ENCODE results near the gene PTPRCAP. TPM values are rescaled to one million over a fixed set of nuclear protein-coding genes. Genes with fewer than 3 reads are reported as not detected.
"Not testable (repeated sequence)": the region's sequence is repeated elsewhere in the genome, so short reads cannot be mapped to it uniquely, and the experiment has no call there.

The PTPRCAP gene
- total RNA-seq, 1 experiment from 2014 or later, result 1.7 TPM

GRCh38 chr11:67466367-67466766 lies 28.9 kb upstream of the PTPRCAP start:
- Mint-ChIP-seq H3K4me1 (peaks cover 20 to 25% of the 10 kb centered on the region in 2 experiments), H3K27ac (peak overlapping the region in 1 of 3 experiments; percentile 35; a peak in 1 of 7 replicates), H3K4me3 (peak overlapping the region; percentile 10 to 26; a peak in 3 of 5 replicates), H3K27me3 (ENCODE audit: low read depth) (peaks cover 5% of the 10 kb centered on the region), H3K36me3 (ENCODE audit: insufficient read depth in 1 of 3, low read depth in 3 of 3) (peaks cover 0 to 4% (median 0%) of the 10 kb centered on the region in 3 experiments; a peak in 2 of 7 replicates), H3K9me3 (no peaks in the 10 kb centered on the region)
- TF ChIP-seq CTCF (conservative IDR thresholded peaks at IDR 0.05), result no peak
- no peak overlapping the region for H3K18ac ChIP-seq (ENCODE audit: insufficient read length, low read depth, low read length)
- H3K4me1 ChIP-seq (ENCODE audit: insufficient read depth, low read length), result no peaks in the 10 kb centered on the region; the same call in 1 of the 2 replicates
- H2BK5ac ChIP-seq (ENCODE audit: insufficient read length, low read length), result no peak overlapping the region
- no peak overlapping the region for H2AK5ac ChIP-seq (ENCODE audit: insufficient read length, low read length)
- no peak overlapping the region for H4K8ac ChIP-seq (replicated peaks; ENCODE audit: insufficient read length, low read depth, low read length)
- H2BK20ac ChIP-seq (ENCODE audit: low read depth, low read length, poor library complexity, severe bottlenecking), result no peak overlapping the region
- peaks cover 12% of the 10 kb centered on the region for H3K23me2 ChIP-seq (ENCODE audit: insufficient read length, low read depth, low read length, poor library complexity, severe bottlenecking)
- H3K14ac ChIP-seq (ENCODE audit: insufficient read depth, low read length), result no peak overlapping the region
- H4K20me1 ChIP-seq (ENCODE audit: control insufficient read depth, insufficient read depth, insufficient read length), result no peaks in the 10 kb centered on the region
- no peak overlapping the region for H3T11ph ChIP-seq (ENCODE audit: low read length)
- H3K79me1 ChIP-seq (ENCODE audit: insufficient read depth, low read depth, low read length, poor library complexity, severe bottlenecking), result no peaks in the 10 kb centered on the region
- no peak overlapping the region for H4K91ac ChIP-seq (ENCODE audit: insufficient read length, low read depth, low read length)
- H3K23ac ChIP-seq (ENCODE audit: insufficient read length, low read depth, low read length), result no peak overlapping the region
- no peak overlapping the region for H3K56ac ChIP-seq (ENCODE audit: insufficient read length, low read depth, low read length)
- H3K9ac ChIP-seq (ENCODE audit: extremely low read depth, insufficient read length, low read length), result no peak overlapping the region
- H2BK120ac ChIP-seq (ENCODE audit: low read depth, low read length, poor library complexity, severe bottlenecking), result no peak overlapping the region
- no peak overlapping the region for H3K27ac ChIP-seq (ENCODE audit: insufficient read length, low read depth, low read length)
- H2BK15ac ChIP-seq (ENCODE audit: low read depth, low read length), result no peak overlapping the region
- H3K9me3 ChIP-seq (ENCODE audit: control insufficient read depth, low read depth, low read length), result no peaks in the 10 kb centered on the region
- H2AFZ ChIP-seq (ENCODE audit: low read length), result no peak overlapping the region
- WGBS (ENCODE audit: extremely low coverage, insufficient read length, low lambda C conversion rate), result no CpG with 5 or more reads among the region's 5 CpGs
- DNase-seq, result no peak
- no peak overlapping the region for H2BK12ac ChIP-seq (ENCODE audit: insufficient read length, low read depth, low read length)
- no peaks in the 10 kb centered on the region for H3K79me2 ChIP-seq (ENCODE audit: insufficient read depth, low read length)
- H3K4me2 ChIP-seq (ENCODE audit: insufficient read depth, insufficient read length, low read length), result no peak overlapping the region
- H3K4ac ChIP-seq (ENCODE audit: low read depth, low read length), result no peak overlapping the region
- H3K27me3 ChIP-seq (ENCODE audit: insufficient read depth, low read length), result no peaks in the 10 kb centered on the region
- no peak overlapping the region for H4K5ac ChIP-seq (ENCODE audit: insufficient read length, low read depth, low read length)

- not testable (repeated sequence) for H2BK120ac ChIP-seq (ENCODE audit: low read depth, low read length, poor library complexity, severe bottlenecking); H2AK5ac ChIP-seq (ENCODE audit: insufficient read length, low read length); H4K8ac ChIP-seq (replicated peaks; ENCODE audit: insufficient read length, low read depth, low read length); H3K4me1 ChIP-seq (ENCODE audit: insufficient read depth, low read length); H3K36me3 Mint-ChIP-seq (ENCODE audit: insufficient read depth in 1 of 3, low read depth in 3 of 3); H3K56ac ChIP-seq (ENCODE audit: insufficient read length, low read depth, low read length); H3K9me3 ChIP-seq (ENCODE audit: control insufficient read depth, low read depth, low read length); H2BK5ac ChIP-seq (ENCODE audit: insufficient read length, low read length); H3K14ac ChIP-seq (ENCODE audit: insufficient read depth, low read length); H4K5ac ChIP-seq (ENCODE audit: insufficient read length, low read depth, low read length); H3K9me3 Mint-ChIP-seq; H3K4ac ChIP-seq (ENCODE audit: low read depth, low read length); H3K18ac ChIP-seq (ENCODE audit: insufficient read length, low read depth, low read length); H2BK20ac ChIP-seq (ENCODE audit: low read depth, low read length, poor library complexity, severe bottlenecking); H2BK15ac ChIP-seq (ENCODE audit: low read depth, low read length); H3K23ac ChIP-seq (ENCODE audit: insufficient read length, low read depth, low read length); H3K79me1 ChIP-seq (ENCODE audit: insufficient read depth, low read depth, low read length, poor library complexity, severe bottlenecking); DNase-seq; H3K9ac ChIP-seq (ENCODE audit: extremely low read depth, insufficient read length, low read length); H3K27me3 ChIP-seq (ENCODE audit: insufficient read depth, low read length); H4K20me1 ChIP-seq (ENCODE audit: control insufficient read depth, insufficient read depth, insufficient read length); H3K27me3 Mint-ChIP-seq (ENCODE audit: low read depth); H2AFZ ChIP-seq (ENCODE audit: low read length); H2BK12ac ChIP-seq (ENCODE audit: insufficient read length, low read depth, low read length); H3T11ph ChIP-seq (ENCODE audit: low read length); H4K91ac ChIP-seq (ENCODE audit: insufficient read length, low read depth, low read length); H3K79me2 ChIP-seq (ENCODE audit: insufficient read depth, low read length); H3K27ac ChIP-seq (ENCODE audit: insufficient read length, low read depth, low read length)
- no CpG with 5 or more reads among the region's 2 CpGs for WGBS (ENCODE audit: extremely low coverage, insufficient read length, low lambda C conversion rate)
- Histone ChIP-seq H3K4me2 (ENCODE audit: insufficient read depth, insufficient read length, low read length) (peak overlapping the region; percentile 49), H3K23me2 (ENCODE audit: insufficient read length, low read depth, low read length, poor library complexity, severe bottlenecking) (peaks cover 12% of the 10 kb centered on the region)
- peak overlapping the region; percentile 83 to 86 for H3K4me3 Mint-ChIP-seq
- peak overlapping the region in 2 of 3 experiments; percentile 71 to 95; a peak in 3 of 7 replicates for H3K27ac Mint-ChIP-seq
- H3K4me1 Mint-ChIP-seq, result peaks cover 20 to 25% of the 10 kb centered on the region in 2 experiments
Measured at GRCh38 chr11:67465530-67465929, 28.0 kb upstream of the PTPRCAP start.
